ENCODE data around the gene KCNJ16.

KCNJ16 gene

DNA sequence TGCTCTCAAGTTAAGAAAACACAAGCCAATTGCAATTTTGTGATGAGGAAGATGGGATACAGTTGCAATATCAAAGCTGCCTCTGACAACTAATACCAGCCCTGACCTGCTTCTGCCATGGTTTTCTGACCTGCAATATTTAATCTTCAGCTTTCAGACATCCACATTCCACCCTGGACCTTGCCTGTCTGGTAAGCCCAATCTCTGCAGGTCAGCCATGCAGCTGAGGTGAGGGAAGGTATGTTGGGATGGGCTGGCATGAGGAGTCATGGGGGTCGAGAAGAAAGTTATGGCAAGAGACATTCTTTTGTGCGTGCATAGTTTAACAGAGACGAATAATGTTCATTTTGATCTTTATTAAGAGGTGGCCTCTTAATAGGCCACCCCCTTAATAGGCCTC, 31.5 kb downstream of the KCNJ16 start:
- H3K36me3 ChIP-seq (ENCODE audit: control insufficient read depth, low read length), result no peaks in the 10 kb centered on the region
- no peaks in the 10 kb centered on the region for H3K4me1 ChIP-seq (ENCODE audit: control insufficient read depth, low read length)
- H4K20me1 ChIP-seq (ENCODE audit: control insufficient read depth, insufficient read depth, low read depth, low read length), result no peaks in the 10 kb centered on the region
- no peaks in the 10 kb centered on the region for H3K9me2 ChIP-seq (replicated peaks; ENCODE audit: control insufficient read depth, low read length)
- H3F3A ChIP-seq (ENCODE audit: control insufficient read depth, insufficient read depth), result no peaks in the 10 kb centered on the region
- TF ChIP-seq, protein P1, sequence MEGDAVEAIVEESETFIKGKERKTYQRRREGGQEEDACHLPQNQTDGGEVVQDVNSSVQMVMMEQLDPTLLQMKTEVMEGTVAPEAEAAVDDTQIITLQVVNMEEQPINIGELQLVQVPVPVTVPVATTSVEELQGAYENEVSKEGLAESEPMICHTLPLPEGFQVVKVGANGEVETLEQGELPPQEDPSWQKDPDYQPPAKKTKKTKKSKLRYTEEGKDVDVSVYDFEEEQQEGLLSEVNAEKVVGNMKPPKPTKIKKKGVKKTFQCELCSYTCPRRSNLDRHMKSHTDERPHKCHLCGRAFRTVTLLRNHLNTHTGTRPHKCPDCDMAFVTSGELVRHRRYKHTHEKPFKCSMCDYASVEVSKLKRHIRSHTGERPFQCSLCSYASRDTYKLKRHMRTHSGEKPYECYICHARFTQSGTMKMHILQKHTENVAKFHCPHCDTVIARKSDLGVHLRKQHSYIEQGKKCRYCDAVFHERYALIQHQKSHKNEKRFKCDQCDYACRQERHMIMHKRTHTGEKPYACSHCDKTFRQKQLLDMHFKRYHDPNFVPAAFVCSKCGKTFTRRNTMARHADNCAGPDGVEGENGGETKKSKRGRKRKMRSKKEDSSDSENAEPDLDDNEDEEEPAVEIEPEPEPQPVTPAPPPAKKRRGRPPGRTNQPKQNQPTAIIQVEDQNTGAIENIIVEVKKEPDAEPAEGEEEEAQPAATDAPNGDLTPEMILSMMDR (IDR thresholded peaks at IDR 0.05; ENCODE audit: low read depth, low read length, poor library complexity, severe bottlenecking), result no peak
- no peak for TF ChIP-seq EZH2phosphoT487 (IDR thresholded peaks at IDR 0.05; ENCODE audit: borderline replicate concordance, low read length)
- no peaks in the 10 kb centered on the region for H3K79me2 ChIP-seq (ENCODE audit: control insufficient read depth, low read length)
- H3K27me3 ChIP-seq (ENCODE audit: control insufficient read depth, low read length), result no peaks in the 10 kb centered on the region
- H3K4me2 ChIP-seq (ENCODE audit: low read length), result no peak overlapping the region
- H3K9me3 ChIP-seq (ENCODE audit: control insufficient read depth, insufficient read depth, low read length), result no peaks in the 10 kb centered on the region
- H3K27ac ChIP-seq (ENCODE audit: low read depth, low read length), result no peak overlapping the region
- no peak overlapping the region for H3K4me3 ChIP-seq (ENCODE audit: low read length)

DNA sequence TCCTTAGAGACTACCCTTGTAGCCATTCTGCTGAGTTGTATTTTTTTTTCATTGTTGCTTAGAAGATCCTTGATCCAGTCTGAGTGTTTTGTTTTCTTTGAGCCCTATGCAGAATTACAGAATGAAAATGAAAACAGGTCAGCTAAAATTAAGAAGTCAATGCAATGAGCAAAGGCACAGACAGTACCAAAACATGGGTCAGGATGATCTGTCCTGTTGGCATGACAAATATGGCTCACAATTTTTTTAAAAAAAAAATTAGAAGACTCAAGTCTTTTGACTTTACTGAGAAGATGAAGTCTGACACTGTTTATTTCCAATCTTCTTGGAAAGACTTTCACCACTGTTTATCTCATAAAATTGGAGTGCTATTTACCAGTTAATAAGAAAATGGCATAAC, 32.4 kb downstream of the KCNJ16 start:
- no peaks in the 10 kb centered on the region for H3K4me1 ChIP-seq (ENCODE audit: control insufficient read depth, low read length)
- no peak overlapping the region for H3K4me3 ChIP-seq (ENCODE audit: low read length)
- no peaks in the 10 kb centered on the region for H3K9me2 ChIP-seq (replicated peaks; ENCODE audit: control insufficient read depth, low read length)
- TF ChIP-seq EZH2phosphoT487 (IDR thresholded peaks at IDR 0.05; ENCODE audit: borderline replicate concordance, low read length), result no peak
- TF ChIP-seq, protein P1 (IDR thresholded peaks at IDR 0.05; ENCODE audit: low read depth, low read length, poor library complexity, severe bottlenecking), result no peak
- no peaks in the 10 kb centered on the region for H3K27me3 ChIP-seq (ENCODE audit: control insufficient read depth, low read length)
- no peak overlapping the region for H3K27ac ChIP-seq (ENCODE audit: low read depth, low read length)
- no peak overlapping the region for H3K4me2 ChIP-seq (ENCODE audit: low read length)
- H3F3A ChIP-seq (ENCODE audit: control insufficient read depth, insufficient read depth), result no peaks in the 10 kb centered on the region
- no peaks in the 10 kb centered on the region for H4K20me1 ChIP-seq (ENCODE audit: control insufficient read depth, insufficient read depth, low read depth, low read length)
- H3K36me3 ChIP-seq (ENCODE audit: control insufficient read depth, low read length), result no peaks in the 10 kb centered on the region
- no peaks in the 10 kb centered on the region for H3K79me2 ChIP-seq (ENCODE audit: control insufficient read depth, low read length)
- no peaks in the 10 kb centered on the region for H3K9me3 ChIP-seq (ENCODE audit: control insufficient read depth, insufficient read depth, low read length)

DNA sequence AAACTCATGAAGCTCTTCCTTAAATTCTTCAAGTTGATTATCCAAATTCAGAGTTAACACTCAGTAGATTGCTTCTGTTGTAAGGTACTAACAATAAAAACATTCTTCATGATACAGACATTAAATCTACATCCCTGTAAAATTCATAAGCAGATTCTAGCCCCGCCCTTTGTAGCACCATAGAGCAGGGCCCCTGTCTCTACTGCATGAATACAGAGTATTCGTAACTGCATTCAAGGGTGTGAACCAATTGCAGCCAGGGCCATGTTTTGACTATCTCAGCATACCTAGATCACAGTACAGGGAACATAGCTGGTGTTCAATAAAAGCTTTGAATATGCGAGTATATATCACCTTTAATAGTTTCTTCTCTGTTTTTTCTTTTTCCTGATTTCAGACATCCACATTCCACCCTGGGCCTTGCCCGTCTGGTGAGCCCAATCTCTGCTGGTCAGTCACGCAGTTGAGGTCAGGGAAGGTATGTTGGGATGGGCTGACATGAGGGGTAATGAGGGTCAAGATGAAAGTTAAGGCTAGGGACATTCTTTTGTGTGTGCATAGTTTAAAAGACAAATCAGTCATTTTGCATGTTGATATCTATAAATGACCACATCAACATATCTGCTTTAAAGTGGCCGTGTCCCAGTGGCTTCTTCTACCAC, 33.0 kb downstream of the KCNJ16 start:
- no peaks in the 10 kb centered on the region for H3K9me3 ChIP-seq (ENCODE audit: control insufficient read depth, insufficient read depth, low read length)
- no peaks in the 10 kb centered on the region for H3K9me2 ChIP-seq (replicated peaks; ENCODE audit: control insufficient read depth, low read length)
- no peaks in the 10 kb centered on the region for H3K79me2 ChIP-seq (ENCODE audit: control insufficient read depth, low read length)
- H3K36me3 ChIP-seq (ENCODE audit: control insufficient read depth, low read length), result no peaks in the 10 kb centered on the region
- H3K27ac ChIP-seq (ENCODE audit: low read depth, low read length), result no peak overlapping the region
- H3K4me3 ChIP-seq (ENCODE audit: low read length), result no peak overlapping the region
- no peaks in the 10 kb centered on the region for H3K27me3 ChIP-seq (ENCODE audit: control insufficient read depth, low read length)
- no peak overlapping the region for H3K4me2 ChIP-seq (ENCODE audit: low read length)
- TF ChIP-seq, protein P1 (IDR thresholded peaks at IDR 0.05; ENCODE audit: low read depth, low read length, poor library complexity, severe bottlenecking), result no peak
- TF ChIP-seq EZH2phosphoT487 (IDR thresholded peaks at IDR 0.05; ENCODE audit: borderline replicate concordance, low read length), result no peak
- no peaks in the 10 kb centered on the region for H4K20me1 ChIP-seq (ENCODE audit: control insufficient read depth, insufficient read depth, low read depth, low read length)
- H3K4me1 ChIP-seq (ENCODE audit: control insufficient read depth, low read length), result no peaks in the 10 kb centered on the region
- no peaks in the 10 kb centered on the region for H3F3A ChIP-seq (ENCODE audit: control insufficient read depth, insufficient read depth)
